ENCODE results near the gene TOMT.
"Not testable (repeated sequence)": the region's sequence is repeated elsewhere in the genome, so short reads cannot be mapped to it uniquely, and the experiment has no call there.

TOMT gene

GRCh38 chr11:72127923-72128322 lies 22.2 kb downstream of the TOMT start:
- DNase-seq, result no peak

GRCh38 chr11:72129381-72129780 lies 23.7 kb downstream of the TOMT start:
- DNase-seq, result no peak

- no peak for DNase-seq
Measured at GRCh38 chr11:72132646-72133045, 26.9 kb downstream of the TOMT start.

DNA sequence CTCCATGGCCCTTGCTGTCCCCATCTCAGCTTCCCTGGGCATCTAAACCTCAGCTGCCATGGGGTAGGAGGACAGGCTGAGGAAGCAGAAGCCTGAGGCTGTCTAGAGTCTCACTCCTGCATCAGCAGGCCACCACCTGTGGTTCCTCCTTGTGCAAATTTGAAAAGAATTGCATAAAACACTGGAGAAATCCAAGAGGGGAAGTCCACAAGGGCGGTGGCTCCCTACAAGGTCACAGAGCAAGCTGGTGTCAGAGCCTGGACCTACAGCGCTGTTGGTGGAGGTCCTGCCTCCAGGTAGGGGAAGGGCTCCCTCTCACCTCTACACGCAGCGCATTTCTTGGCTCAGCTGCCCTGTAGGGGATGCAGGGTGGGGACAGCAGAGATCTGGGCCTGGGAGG lies 29.7 kb downstream of the TOMT start, which contains the start of gene FOLR3:
Gene FOLR3 (plus strand): TSS at position 253 of the 400 bp plus-strand sequence. CDS start 228 bp downstream, outside the sequence.
- DNase-seq, result not testable (repeated sequence)

DNA sequence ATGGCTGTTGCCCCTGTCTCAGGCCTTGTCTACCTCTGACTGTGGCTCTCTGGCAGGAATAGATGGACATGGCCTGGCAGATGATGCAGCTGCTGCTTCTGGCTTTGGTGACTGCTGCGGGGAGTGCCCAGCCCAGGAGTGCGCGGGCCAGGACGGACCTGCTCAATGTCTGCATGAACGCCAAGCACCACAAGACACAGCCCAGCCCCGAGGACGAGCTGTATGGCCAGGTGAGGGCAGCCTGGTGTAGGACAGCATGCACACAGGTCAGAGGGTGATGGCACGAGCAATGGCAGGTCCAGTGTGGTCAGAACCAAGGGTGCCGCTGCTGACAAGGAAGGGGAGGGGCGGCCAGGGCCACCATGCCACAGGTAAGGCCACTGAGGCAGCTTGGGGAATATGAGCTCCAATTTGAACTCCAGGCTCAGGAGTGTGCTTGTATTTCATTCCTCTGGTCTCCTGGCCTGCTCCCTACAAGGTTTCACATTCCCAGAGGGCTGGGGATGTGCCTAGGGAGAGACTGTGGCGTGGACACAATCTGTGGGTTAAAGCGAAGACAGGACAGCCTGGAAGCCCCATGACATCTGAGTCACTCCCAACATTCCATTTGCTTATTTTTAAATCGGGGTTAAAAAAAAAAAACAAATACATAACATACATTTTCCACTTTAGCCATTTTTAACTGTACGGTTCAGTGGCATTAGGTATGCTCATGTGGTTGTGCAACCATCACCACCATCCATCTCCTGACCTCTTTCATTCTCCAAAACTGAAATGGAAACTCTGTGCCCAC lies 30.4 kb downstream of the TOMT start:
- DNase-seq, result no peak

DNA sequence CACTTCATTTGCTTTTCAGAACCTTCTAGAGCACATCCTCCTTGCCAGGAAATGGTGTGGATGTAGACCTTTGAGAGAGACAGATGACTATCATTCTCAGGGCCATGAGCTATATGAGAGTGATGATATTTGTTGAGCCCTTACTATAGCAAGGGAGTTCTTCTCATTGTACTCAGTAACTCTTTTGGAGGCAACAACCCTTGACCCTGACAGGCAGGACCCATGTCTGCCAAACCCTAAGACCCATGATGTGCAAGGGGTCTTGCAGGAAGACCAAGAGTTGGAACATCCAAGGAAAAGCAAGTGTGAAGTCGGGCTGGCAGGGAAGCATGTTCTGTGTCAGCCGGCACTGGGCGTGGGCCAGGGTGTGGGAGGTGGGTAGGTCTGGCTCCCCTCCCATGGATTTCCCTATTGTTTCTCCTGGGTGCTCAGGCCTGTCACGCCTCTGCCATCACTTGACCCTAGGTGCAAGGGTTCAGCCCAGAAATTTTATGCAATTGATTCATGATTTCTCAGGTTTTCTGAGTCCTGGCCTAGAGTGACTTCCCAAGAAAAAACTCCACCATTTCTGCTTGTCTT lies 31.0 kb downstream of the TOMT start:
- no peak for DNase-seq

- DNase-seq, result no peak
Measured at GRCh38 chr11:72138821-72139390, 33.2 kb downstream of the TOMT start.

DNA sequence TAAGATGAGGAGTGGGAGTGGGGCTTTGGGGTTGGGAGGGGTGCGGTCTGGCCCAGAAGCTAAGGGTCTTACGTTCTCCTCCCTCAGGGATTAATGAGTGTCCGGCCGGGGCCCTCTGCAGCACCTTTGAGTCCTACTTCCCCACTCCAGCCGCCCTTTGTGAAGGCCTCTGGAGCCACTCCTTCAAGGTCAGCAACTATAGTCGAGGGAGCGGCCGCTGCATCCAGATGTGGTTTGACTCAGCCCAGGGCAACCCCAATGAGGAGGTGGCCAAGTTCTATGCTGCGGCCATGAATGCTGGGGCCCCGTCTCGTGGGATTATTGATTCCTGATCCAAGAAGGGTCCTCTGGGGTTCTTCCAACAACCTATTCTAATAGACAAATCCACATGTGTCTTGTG lies 33.8 kb downstream of the TOMT start:
- no peak for DNase-seq

DNA sequence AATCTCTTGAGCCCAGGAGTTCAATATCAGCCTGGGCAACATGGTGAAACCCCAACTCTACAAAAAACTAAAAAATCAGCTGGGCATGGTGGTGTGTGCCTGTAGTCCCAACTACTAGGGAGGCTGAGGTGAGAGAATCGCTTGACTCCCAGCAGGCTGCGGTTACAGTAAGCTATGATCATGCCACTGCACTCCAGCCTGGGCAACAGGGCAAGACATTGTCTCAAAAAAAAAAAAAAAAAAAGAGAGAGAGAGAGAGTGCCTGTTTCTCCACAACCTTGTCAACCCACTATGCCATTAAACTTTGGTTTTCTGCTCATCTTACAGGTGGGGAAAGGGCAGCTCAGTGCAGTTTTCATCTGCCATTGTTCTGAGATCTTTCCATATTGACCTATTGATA lies 34.9 kb downstream of the TOMT start:
- no peak for DNase-seq

DNA sequence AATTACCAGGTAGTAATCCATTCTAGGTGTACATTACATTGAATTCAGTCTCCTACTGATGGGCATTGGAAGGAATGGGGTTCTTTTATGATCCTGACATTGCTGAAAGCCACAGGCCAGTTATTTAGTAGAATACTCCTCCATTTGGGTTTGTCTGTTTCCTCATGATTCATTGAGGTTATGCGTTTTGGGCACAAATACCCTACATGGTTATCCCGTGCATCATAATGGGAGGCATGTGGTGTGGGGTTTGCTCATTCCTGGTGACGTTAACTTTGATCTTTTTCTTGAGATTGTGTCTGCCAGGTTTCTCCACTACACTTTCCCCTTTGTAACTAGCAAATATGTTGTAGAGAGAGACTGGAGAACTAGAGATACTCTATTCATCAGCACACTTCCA lies 35.3 kb downstream of the TOMT start:
- DNase-seq, result no peak

DNA sequence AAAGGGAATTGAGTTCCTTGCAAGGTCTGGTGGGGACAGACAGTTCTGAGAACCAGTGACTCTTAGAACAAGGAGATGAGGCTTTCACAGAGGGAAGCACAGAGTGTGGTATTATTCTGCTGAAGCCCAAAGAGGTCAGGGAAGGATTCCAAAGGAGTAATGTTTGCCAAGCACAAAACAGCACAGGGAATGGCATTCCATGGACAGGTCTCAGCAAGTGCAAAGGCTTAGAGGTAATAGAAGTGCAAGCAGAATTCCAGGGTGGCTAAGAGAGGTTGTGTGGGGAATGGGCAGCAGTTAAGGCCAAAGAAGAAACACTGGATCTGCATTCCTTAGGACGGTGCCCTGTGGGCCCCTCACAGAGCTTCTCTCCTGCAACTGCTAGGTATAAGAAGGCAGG lies 36.4 kb downstream of the TOMT start:
- DNase-seq, result not testable (repeated sequence)

DNA sequence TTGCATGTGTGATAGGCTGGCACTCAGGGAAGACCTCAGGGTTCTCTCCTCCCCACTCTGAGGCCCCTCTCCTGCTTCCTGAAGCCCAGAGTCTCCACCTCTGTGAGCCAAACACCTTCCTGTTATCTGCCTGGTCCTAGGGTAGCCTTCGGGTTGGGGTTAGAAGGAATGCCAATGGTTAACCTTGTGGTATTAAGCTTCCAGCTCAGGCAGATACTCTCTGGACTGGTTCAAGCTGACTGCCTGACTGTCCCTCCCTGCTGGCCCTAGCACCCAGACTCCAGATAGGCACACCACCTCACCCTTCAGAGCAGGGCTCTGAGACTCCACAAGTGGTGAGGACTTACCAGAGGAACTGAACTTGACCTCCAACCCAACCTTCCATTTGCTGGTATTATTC lies 36.8 kb downstream of the TOMT start:
- DNase-seq, result not testable (repeated sequence)

DNA sequence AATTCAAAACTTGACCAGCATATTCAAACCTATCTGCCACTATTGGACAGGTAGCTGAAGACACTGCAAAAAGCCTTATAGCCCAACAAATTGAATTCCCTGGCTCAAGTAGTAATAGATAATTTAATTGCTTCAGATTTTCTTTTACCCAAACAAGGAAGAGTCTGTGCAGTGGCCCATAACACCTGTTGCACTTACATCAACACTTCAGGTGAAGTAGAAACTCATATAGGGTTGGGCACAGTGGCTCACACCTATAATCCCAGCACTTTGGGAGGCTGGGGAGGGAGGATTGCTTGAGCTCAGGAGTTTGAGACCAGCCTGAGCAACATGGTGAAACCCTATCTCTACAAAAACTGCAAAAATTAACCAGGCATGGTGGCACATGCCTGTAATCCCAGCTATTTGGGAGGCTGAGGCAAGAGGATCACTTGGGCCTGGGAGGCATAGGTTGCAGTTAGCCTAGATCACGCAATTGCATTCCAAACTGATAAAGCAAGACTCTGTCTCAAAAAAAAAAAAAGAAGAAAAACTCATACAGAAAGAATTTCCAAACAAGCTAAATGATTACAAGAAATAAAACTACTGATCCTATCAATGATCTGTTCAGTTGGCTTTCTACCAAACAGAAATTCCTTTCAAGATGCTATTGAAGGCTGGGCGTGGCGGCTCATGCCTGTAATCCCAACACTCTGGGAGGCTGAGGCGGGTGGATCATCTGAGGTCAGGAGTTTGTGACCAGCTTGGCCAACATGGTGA lies 39.3 kb downstream of the TOMT start:
- no peak for DNase-seq

DNA sequence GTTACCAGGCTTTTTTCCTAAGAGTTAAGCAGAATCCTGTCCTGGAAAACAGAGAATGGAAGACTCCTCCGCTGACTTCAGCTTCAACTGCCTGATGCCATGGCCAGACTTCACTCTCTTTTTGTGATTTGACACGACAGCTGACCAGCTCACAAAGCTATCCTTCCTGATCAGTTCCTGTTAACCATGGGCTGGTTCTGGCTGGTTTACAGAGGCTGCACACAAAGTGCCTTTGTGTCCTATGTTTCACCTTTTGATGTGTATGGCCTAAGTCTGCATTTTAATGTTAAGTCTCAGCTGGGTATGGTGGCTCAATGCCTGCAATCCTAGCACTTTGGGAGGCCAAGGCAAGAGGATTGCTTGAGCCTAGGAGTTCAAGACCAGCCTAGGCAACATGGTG lies 40.9 kb downstream of the TOMT start:
- DNase-seq, result no peak

DNA sequence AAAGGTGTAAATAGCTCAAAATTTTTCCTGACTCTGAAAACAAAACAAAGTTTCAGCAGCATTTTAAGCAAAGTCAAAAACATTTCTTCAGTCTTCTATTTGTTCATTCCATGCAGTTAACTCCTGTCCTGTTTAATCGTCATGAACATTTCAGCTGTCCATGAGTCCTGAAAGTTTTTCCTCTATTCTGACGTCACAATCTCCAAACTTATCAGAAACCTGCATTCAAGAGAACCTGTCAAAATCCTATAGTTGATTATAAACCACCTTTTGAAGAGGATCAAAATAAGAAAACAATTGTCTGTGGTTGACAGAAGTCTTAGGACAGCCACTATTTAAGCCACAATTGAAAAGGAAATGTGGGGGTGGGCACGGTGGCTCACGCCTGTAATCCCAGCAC lies 45.2 kb downstream of the TOMT start:
- no peak for DNase-seq

DNA sequence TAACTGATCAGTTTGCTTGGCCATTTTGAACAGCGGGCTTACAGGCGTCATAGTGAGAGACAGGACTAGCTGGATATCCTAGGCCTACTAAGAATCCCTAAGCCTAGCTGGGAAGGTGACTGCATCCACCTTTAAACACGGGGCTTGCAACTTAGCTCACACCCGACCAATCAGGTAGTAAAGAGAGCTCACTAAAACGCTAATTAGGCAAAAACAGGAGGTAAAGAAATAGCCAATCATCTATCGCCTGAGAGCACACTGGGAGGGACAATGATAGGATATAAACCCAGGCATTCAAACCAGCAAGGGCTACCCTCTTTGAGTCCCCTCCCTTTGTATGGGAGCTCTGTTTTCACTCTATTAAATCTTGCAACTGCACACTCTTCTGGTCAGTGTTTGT lies 48.1 kb downstream of the TOMT start:
- not testable (repeated sequence) for DNase-seq

DNA sequence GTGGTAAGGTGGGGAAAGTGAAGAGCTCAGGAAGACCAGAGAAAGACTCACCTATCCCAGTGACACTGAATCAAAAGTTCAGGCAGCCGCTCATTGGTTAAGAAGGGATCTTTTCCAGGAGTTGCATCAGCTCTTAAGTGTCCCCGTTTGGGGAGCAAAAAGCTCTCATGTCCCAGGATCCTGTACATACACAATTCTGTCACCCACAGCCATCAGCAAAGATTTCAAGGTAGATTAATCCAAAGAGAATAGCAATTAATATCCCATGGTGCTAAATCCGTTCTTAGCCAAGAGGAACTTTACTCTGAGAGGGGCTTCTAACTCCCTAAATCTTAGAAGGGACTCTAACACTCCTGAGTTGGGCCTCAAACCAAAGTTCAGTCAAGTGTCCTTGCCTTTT lies 49.1 kb downstream of the TOMT start:
- no peak for DNase-seq

GRCh38 chr11:72155751-72156150 lies 50.0 kb downstream of the TOMT start:
- no peak for DNase-seq

GRCh38 chr11:72157131-72157530 lies 51.4 kb downstream of the TOMT start:
- DNase-seq, result no peak
